ENCODE results near the gene SETMAR.

DNA sequence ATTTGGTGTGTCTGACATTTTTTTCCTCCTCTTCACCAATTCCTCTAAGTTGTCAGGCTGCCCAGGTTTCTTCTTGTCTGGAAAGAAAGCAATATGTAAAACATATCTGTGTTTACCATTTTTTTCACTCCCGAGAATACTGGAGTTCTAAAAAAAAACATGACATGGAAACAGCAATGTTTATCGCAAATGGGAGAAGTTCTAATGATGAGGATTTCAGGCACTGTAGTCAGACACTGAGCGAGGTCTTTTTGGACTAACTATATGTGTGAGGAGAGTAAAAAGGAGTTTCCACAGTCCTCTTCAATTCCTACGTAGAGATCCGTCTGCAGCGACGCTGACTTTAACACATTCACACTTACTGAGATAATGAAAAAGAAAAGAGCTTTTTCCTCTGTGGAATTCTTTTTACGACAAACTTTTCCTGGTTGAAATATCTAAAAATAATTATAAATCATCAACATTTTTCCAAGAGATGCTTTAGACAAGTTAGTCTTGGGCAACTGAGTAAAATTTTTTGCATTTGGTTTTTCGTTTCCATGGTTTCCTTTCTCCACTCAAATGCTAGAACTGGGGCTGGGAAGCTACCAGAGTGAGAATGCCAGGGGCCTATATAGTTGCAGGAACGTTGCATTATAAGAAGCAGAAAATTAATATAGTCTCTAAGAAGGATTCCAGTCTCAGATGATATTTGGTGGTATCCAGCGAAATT lies 8.4 kb upstream of the SETMAR start:
- TF ChIP-seq, protein P1, sequence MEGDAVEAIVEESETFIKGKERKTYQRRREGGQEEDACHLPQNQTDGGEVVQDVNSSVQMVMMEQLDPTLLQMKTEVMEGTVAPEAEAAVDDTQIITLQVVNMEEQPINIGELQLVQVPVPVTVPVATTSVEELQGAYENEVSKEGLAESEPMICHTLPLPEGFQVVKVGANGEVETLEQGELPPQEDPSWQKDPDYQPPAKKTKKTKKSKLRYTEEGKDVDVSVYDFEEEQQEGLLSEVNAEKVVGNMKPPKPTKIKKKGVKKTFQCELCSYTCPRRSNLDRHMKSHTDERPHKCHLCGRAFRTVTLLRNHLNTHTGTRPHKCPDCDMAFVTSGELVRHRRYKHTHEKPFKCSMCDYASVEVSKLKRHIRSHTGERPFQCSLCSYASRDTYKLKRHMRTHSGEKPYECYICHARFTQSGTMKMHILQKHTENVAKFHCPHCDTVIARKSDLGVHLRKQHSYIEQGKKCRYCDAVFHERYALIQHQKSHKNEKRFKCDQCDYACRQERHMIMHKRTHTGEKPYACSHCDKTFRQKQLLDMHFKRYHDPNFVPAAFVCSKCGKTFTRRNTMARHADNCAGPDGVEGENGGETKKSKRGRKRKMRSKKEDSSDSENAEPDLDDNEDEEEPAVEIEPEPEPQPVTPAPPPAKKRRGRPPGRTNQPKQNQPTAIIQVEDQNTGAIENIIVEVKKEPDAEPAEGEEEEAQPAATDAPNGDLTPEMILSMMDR (IDR thresholded peaks at IDR 0.05; ENCODE audit: poor library complexity), result no peak
- TF ChIP-seq EZH2 (IDR thresholded peaks at IDR 0.05; ENCODE audit: borderline replicate concordance), result no peak

Measured in hepatocyte (in vitro differentiated cells).